Daoy (cell line): Measurements from ENCODE around the gene IL4R. TPM values are rescaled to one million over a fixed set of nuclear protein-coding genes. Genes with fewer than 3 reads are reported as not detected.
A peak's percentile ranks its signal among the peaks of the same experiment; 100 is the strongest.

Source experiments
- DNase-seq: peaks from one replicate; pipeline ENCODE4 v3.0.0-alpha.2; 2015; ENCODE audit warnings: low read depth
- total RNA-seq: library from RNA; depleted of rRNA; stranded (reverse); fragments of >200 nt; shearing (Covaris generic); gene quantifications from 2 replicates; pipeline ENCODE4 v1.2.3, GENCODE V29; 2014

The IL4R gene
- total RNA-seq, 1 experiment from 2014 or later: 8.6 TPM

- peak; percentile 59 for DNase-seq
Observed at GRCh38 chr16:27355610-27356009, 41.8 kb downstream of the IL4R start.

GRCh38 chr16:27356794-27357193 is 43.0 kb downstream of the IL4R start:
- no peak for DNase-seq

GRCh38 chr16:27359051-27359450 is 45.3 kb downstream of the IL4R start:
- DNase-seq: no peak

DNA sequence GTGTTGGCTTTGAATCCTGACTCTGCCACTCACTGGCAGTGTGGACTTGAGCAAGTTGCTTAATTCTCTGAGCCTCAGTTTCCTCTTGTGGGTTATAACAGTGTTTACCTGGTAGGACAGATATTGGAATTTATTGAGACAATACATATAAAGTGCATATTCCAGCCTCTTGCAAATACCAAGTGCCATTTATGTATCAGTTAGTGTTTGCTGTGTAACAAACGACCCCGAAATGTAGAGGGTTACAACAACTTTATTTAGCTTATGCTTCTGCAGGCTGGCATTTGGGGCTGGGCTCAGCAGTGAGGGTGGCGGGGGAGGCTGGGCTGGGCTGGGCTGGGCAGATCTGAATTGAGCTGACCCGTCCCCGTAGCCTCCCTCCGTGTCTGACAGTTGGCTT is 45.8 kb downstream of the IL4R start:
- DNase-seq: no peak

GRCh38 chr16:27361987-27362386 is 48.2 kb downstream of the IL4R start:
- DNase-seq: no peak

GRCh38 chr16:27362570-27363245 is 48.9 kb downstream of the IL4R start:
- no peak for DNase-seq

- no peak for DNase-seq
Observed at GRCh38 chr16:27363246-27363632, 49.5 kb downstream of the IL4R start.

- no peak for DNase-seq
Observed at GRCh38 chr16:27363797-27364196, 50.0 kb downstream of the IL4R start.

DNA sequence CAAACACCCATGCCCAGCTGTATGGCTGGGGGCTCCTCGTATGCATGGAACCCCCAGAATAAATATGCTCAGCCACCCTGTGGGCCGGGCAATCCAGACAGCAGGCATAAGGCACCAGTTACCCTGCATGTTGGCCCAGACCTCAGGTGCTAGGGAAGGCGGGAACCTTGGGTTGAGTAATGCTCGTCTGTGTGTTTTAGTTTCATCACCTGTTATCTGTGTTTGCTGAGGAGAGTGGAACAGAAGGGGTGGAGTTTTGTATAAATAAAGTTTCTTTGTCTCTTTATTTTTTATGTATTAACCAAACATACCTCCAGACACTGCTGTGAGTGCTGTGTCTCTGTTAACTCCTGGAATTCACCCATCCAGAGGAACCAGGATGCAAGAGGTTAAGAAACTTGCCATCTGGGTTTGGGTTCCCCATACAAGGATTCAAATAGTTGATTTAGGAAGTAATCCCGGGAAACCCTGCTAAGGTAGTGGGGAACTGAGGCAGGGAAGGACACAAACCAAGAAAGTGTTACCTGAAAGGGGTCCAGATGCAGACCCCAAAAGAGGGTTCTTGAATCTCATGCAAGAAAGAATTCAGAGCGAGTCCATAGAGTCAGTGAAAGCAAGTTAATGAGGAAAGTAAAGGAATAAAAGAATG is 50.8 kb downstream of the IL4R start:
- no peak for DNase-seq

DNA sequence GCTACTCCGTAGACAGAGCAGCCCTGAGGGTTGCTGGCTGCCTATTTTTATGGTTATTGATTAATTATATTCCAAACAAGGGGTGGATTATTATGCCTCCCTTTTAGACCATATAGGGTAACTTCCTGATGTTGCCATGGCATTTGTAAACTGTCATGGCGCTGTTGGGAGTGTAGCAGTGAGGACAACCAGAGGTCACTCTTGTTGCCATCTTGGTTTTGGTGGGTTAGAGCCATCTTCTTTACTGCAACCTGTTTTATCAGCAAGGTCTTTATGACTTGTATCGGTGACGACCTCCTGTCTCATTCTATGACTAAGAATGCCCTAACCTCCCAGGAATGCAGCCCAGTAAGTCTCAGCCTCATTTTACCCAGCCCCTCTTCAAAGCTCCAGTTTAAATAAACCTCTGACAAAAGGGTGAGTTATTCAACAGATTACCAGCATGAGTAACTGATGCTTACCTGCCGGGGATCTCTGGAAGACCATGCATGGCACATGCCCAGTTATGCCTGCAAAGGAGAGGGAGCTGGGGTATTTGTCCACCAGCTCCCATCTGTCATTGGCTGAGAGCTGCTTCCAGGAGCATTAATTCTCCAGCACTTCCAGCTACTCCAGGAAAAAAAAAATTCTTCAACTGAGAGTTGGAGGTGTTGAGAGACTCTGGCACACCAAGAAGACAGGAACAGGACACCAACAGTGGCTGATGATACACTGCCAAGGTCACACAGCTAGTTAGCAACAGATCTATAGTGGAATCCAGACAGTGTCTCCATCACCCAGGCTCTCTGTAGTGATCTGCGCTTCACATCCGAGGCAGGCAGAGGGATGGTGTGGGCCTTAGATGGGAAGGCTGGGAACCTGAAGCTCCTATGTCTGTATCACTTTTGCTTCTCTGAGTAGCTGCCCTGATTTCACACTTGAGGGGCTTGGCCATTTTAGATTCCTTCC is 51.6 kb downstream of the IL4R start:
- peak; percentile 59 for DNase-seq

GRCh38 chr16:27366687-27367460 is 53.1 kb downstream of the IL4R start:
- DNase-seq: no peak

DNA sequence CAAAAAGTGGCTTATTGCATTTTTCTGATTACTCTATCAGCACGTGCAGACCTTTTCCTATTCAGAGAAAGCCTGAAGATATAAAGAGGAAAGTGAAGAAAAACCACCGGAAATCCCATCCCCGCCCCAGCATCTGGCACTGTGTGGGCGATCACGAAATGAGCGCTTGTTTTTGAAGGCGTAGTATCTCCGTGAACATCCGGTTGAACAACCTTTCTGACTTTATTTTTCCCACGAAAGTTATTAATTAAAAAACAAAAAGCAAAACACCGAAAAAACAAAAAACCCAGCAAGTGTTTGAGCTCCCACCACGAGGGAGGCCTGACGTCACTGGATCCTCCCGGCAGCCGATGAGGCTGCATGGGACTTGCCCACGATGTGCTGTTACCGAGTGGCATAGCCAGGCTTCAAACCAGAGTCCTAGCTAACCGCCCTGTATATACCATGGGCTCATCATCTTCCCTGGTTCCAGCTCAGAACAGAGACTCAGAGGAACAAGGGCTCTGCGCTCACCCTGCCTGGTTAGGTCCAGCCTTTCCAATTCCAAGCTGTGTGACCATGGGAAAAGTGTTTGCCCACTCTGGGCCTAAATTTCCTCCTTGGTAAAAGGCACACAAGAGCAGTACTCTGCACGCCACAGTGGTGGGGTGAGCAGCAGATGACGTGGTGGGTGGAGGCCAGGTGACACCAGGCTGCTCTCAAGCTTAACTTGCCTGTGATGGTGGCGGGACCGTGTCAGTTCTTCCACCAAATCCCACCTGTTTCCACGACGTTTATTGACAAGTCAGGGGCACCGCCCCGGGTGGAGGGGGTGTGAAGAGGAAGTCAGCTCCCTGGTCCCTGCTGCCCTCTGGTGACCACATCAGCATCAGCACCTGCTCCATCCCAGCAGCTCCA is 53.9 kb downstream of the IL4R start:
- DNase-seq: peak; percentile 70

DNA sequence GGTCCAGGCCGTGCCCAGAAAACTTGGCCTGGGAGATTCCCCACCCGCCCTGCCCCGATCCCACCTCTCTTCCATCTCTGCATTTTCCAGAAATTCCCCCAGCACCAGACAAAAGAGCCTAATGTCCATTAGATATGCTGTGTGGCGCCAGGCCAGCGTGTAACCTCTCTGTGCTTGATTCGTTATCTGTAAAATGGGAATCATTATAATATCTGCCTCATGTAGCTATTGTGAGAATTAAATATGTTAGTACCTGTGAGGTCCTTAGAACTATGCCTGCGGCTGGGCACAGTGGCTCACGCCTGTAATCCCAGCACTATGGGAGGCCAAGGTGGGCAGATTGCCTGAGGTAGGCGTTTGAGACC is 54.6 kb downstream of the IL4R start:
- no peak for DNase-seq

GRCh38 chr16:27369806-27370205 is 56.0 kb downstream of the IL4R start:
- no peak for DNase-seq

DNA sequence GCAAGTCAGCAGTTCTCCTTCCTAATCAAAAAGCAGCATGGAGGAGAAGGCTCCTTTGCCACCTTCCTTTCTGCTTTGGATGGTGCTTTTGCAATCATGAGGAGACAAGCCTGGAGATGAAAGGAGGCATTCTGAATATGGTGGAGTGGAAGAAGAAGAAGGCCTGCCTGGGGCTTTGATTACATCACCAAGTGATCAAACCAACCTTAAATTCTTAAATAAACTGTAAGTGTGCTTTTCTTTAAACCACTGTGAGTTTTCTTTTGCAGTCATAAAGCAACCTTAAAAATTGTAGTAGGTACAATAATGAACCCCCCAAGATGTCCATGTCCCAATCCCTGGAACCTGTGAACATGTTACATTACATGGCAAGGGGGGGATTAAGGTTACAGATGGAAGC is 56.5 kb downstream of the IL4R start:
- no peak for DNase-seq

DNA sequence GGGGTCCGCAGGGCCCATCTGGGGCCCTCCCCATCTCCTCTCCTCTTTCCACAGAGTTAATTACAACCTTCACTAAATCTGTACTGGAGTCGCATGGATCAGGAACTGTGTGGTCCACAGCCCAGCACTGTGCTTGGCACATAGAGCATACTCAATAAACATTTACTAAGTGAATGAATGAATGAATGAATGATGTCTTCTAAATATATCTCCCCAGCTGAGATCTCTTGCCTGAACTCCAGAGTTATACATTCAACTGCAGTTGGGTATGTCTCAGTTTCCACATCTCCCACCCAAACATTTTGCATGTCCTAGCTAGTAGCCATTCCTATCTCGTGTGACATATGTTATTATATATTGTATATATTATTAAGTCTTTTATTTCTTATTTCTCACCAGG is 59.5 kb downstream of the IL4R start:
- no peak for DNase-seq

DNA sequence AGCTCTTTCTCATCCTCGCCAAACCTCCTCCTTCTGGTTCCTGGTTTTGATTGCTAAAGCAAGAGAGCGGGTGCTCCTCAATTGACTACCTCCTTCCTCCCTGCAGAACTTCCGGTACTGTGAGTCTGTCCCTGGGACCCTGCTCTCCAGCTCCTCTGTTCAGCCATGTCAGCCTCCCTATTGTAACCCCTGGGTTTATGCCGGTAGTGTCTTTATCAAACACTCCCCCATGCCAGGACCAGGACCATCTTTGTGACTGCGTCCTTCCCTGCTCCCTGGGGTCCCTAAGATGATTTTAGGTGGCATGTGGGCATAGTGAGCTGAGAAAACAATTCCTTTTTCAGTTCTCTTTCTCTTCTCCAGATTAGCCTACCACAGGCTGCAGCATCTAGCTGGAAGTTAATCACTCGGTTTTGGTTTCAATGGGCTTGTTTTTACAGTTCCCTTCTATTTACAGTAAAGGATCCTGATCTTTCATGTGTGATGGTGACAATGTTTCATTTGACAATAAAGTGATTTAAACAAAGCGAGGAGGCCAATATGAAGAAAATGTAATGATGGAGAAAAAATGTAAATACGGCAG is 60.5 kb downstream of the IL4R start:
- no peak for DNase-seq

DNA sequence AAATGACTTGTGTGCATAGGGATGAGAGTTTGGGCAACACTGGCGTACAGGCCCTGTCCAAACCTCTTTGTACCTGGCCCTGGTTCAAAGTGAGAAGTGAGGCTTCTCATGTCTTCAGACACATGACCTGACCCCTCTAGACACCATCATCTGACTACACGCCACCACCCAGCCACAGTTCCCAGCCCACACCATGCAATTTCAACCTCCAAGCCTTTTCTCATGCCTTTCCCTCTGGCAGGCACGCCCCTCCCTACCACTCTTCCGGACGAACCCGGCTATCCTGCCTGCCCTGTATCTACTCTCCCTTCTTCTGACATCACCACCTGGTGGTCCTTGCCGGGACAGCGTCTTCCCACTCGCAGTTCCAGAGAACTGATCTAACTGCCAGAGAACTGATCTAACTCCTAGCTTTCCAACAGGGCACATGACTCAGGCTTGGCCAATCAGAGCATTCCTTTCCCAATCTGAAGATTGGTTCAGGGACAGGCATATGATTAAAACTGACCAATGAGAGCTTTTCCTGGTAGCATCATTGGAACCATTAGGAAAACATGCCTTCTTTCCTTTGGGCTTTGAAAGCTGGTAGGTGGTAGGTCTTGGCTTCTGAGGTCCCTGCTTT is 61.1 kb downstream of the IL4R start:
- DNase-seq: peak; percentile 61

GRCh38 chr16:27377666-27378485 is 64.1 kb downstream of the IL4R start:
- no peak for DNase-seq
